PC-3 (cell line): Measurements from ENCODE around the gene ITPRIP. TPM values are rescaled to one million over a fixed set of nuclear protein-coding genes. Genes with fewer than 3 reads are reported as not detected.
A peak's percentile ranks its signal among the peaks of the same experiment; 100 is the strongest.

Source experiments
- ATAC-seq: fragments of 200-7000 bp; cut with Tn5 transposase; 2 replicates; pipeline ENCODE4 v1.9.1; 2020; ENCODE audit warnings: mild to moderate bottlenecking, moderate library complexity
- BruUV-seq: library from RNA; stranded (reverse); fragments of 400-500 nt; replicated peaks from 2 replicates; lab custom pipeline; 2021; lab: Mats Ljungman, UMichigan
- CTCF ChIA-PET: fragments of 300-600 bp; sonication (Branson Sonifier 250); formaldehyde crosslinking; loops from one replicate; lab custom pipeline; 2022; ENCODE audit warnings: antibody characterized with exemption; lab: Charles Lee
- POLR2A ChIA-PET: fragments of 300-600 bp; sonication (Branson Sonifier 250); formaldehyde crosslinking; loops from one replicate; lab custom pipeline; 2022; ENCODE audit warnings: antibody characterized with exemption; ENCODE audit not compliant: unreplicated experiment; lab: Charles Lee
- DNase-seq: peaks from one replicate; pipeline ENCODE4 v3.0.0-alpha.2; 2015
- H2AFZ ChIP-seq: fragments of 300-600 bp; sonication (generic); 2 replicates; pipeline ENCODE4 v1.6.0; 2016; ENCODE audit warnings: antibody characterized with exemption, low read length
- H3F3A ChIP-seq: fragments of 300-600 bp; sonication (generic); one replicate; pipeline ENCODE4 v1.6.0; 2017; ENCODE audit warnings: antibody characterized with exemption, low read length, control low read depth, mild to moderate bottlenecking; ENCODE audit not compliant: unreplicated experiment
- H3K27ac ChIP-seq: fragments of 300-600 bp; sonication (generic); 2 replicates; pipeline ENCODE4 v1.5.1; 2016; ENCODE audit warnings: mild to moderate bottlenecking, low read length
- H3K27me3 ChIP-seq: fragments of 300-600 bp; sonication (generic); 2 replicates; pipeline ENCODE4 v1.6.1; 2016; ENCODE audit warnings: low read length, mixed read lengths
- H3K36me3 ChIP-seq: fragments of 300-600 bp; sonication (generic); 2 replicates; pipeline ENCODE4 v1.6.1; 2016; ENCODE audit warnings: low read depth, mixed run types, low read length, mixed read lengths
- H3K4me1 ChIP-seq: fragments of 300-600 bp; sonication (generic); 2 replicates; pipeline ENCODE4 v1.5.1; 2016; ENCODE audit warnings: low read length; ENCODE audit not compliant: insufficient read depth
- H3K4me2 ChIP-seq: fragments of 300-600 bp; sonication (generic); 2 replicates; pipeline ENCODE4 v1.6.0; 2016; ENCODE audit warnings: low read length
- H3K4me3 ChIP-seq: fragments of 300-600 bp; sonication (generic); 2 replicates; pipeline ENCODE4 v1.5.1; 2016; ENCODE audit warnings: mild to moderate bottlenecking, low read length, mixed read lengths
- H3K79me2 ChIP-seq: fragments of 300-600 bp; sonication (generic); 2 replicates; pipeline ENCODE4 v1.6.1; 2017; ENCODE audit warnings: low read length, mixed read lengths
- H3K9ac ChIP-seq: fragments of 300-600 bp; sonication (generic); 2 replicates; pipeline ENCODE4 v1.6.0; 2016; ENCODE audit warnings: mild to moderate bottlenecking, low read length
- H3K9me2 ChIP-seq: fragments of 300-600 bp; sonication (generic); replicated peaks from 2 replicates; pipeline ENCODE4 v1.6.1; 2016; ENCODE audit warnings: mixed run types, low read length, mixed read lengths
- H3K9me3 ChIP-seq: fragments of 300-600 bp; sonication (generic); 2 replicates; pipeline ENCODE4 v1.6.1; 2016; ENCODE audit warnings: low read length, mixed read lengths
- H4K20me1 ChIP-seq: fragments of 300-600 bp; sonication (generic); 2 replicates; pipeline ENCODE4 v1.6.1; 2016; ENCODE audit warnings: low read length, mixed read lengths
- CTCF ChIP-seq: fragments of 300-600 bp; sonication (generic); conservative IDR thresholded peaks from 2 replicates; pipeline ENCODE4 v1.5.1; 2017; ENCODE audit warnings: antibody characterized with exemption, low read depth, mild to moderate bottlenecking, low read length
- EZH2 ChIP-seq: fragments of 300-600 bp; sonication (generic); IDR thresholded peaks from one replicate; pipeline ENCODE4 v1.6.1; 2017; ENCODE audit warnings: antibody characterized with exemption, mild to moderate bottlenecking, low read length; ENCODE audit not compliant: unreplicated experiment
- EZH2phosphoT487 ChIP-seq: fragments of 300-600 bp; sonication (generic); IDR thresholded peaks from 2 replicates; pipeline ENCODE4 v1.6.1; 2018; ENCODE audit warnings: mild to moderate bottlenecking, antibody characterized with exemption, low read length, borderline replicate concordance
- intact Hi-C: fragments of 100-400 bp; cut with micrococcal nuclease; formaldehyde crosslinking; loops from 2 replicates; pipeline ENCODE4 v1.9.0; 2023
- total RNA-seq: library from RNA; depleted of rRNA; stranded (reverse); fragments of >200 nt; gene quantifications from 2 replicates; pipeline ENCODE4 v1.2.3, GENCODE V29; 2014

ITPRIP gene
- total RNA-seq, 1 experiment from 2014 or later, result 7.0 TPM

GRCh38 chr10:104327745-104328645, 10.3 kb downstream of the ITPRIP start:
- peak; percentile 80 for DNase-seq
- BruUV-seq, result no TSS peak
- peak overlapping the region; percentile 56 for H3K4me3 ChIP-seq

GRCh38 chr10:104326991-104327610, 11.2 kb downstream of the ITPRIP start:
- no peaks in the 10 kb centered on the region for H3F3A ChIP-seq
- ATAC-seq (no peak), DNase-seq (no peak)
- H3K27me3 ChIP-seq, result no peaks in the 10 kb centered on the region
- intact Hi-C loops, result no loop called here
- H3K4me3 ChIP-seq, result no peak overlapping the region
- H3K79me2 ChIP-seq, result peaks cover 82% of the 10 kb centered on the region
- H3K9ac ChIP-seq, result peak overlapping the region; percentile 94
- no TSS peak for BruUV-seq
- peak overlapping the region; percentile 89 for H3K4me2 ChIP-seq
- POLR2A ChIA-PET, result no interaction called here
- no peak overlapping the region for H2AFZ ChIP-seq
- no peaks in the 10 kb centered on the region for H3K9me3 ChIP-seq
- TF ChIP-seq CTCF (no peak), EZH2 (no peak), EZH2phosphoT487 (no peak)
- H3K4me1 ChIP-seq, result peaks cover 52% of the 10 kb centered on the region
- peak overlapping the region; percentile 99 for H3K27ac ChIP-seq
- H3K36me3 ChIP-seq, result no peaks in the 10 kb centered on the region
- CTCF ChIA-PET, result no interaction called here
- 0 out of 2 replicates have a peak, but pooled peaks cover 3% of the 10 kb centered on the region for H4K20me1 ChIP-seq
- no peaks in the 10 kb centered on the region for H3K9me2 ChIP-seq

More at GRCh38 chr10:104327745-104328645, 10.3 kb downstream of the ITPRIP start:
- Histone ChIP-seq H3K9me3 (no peaks in the 10 kb centered on the region), H3K9me2 (no peaks in the 10 kb centered on the region), H3K36me3 (no peaks in the 10 kb centered on the region), H3K27ac (peak overlapping the region; percentile 99), H4K20me1 (no peaks in the 10 kb centered on the region), H2AFZ (no peak overlapping the region), H3K79me2 (peaks cover 82% of the 10 kb centered on the region), H3K9ac (peak overlapping the region; percentile 94), H3K27me3 (no peaks in the 10 kb centered on the region), H3K4me2 (peak overlapping the region; percentile 89), H3F3A (no peaks in the 10 kb centered on the region), H3K4me1 (peaks cover 60% of the 10 kb centered on the region)
- peak; percentile 34 for ATAC-seq
- TF ChIP-seq EZH2phosphoT487 (no peak), CTCF (no peak)
- intact Hi-C loops, result loop anchor here (2.0 kb wide), 1 partner anchor 17 kb away; no protein-coding TSS in a partner anchor
- CTCF ChIA-PET, result no interaction called here
- POLR2A ChIA-PET, result no interaction called here
